GM12878 (cell line): ENCODE measurements around the gene PADI1. TPM values are rescaled to one million over a fixed set of nuclear protein-coding genes. Genes with fewer than 3 reads are reported as not detected.

Experiments
- ATAC-seq: fragments of 200-7000 bp; cut with Tn5 transposase; 3 replicates; pipeline ENCODE4 v1.9.1; 2020; ENCODE audit warnings: mild to moderate bottlenecking, moderate library complexity
- BruUV-seq: library from RNA; stranded (reverse); fragments of 400-500 nt; replicated peaks from 2 replicates; lab custom pipeline; 2021; lab: Mats Ljungman, UMichigan
- CTCF ChIA-PET: fragments of 300-600 bp; sonication (Branson Sonifier 250); formaldehyde crosslinking; extraction: SDS; loops from one replicate; lab custom pipeline; 2021; ENCODE audit warnings: inconsistent platforms; lab: Yijun Ruan, JAX
- POLR2A ChIA-PET: fragments of 350-600 bp; formaldehyde crosslinking; extraction: SDS; loops from one replicate; lab custom pipeline; 2021; ENCODE audit warnings: inconsistent platforms; lab: Charles Lee
- RAD21 ChIA-PET: fragments of 300-600 bp; sonication (Branson Sonifier 250); formaldehyde crosslinking; loops from one replicate; lab custom pipeline; 2023; ENCODE audit warnings: antibody characterized with exemption; ENCODE audit not compliant: unreplicated experiment; lab: Charles Lee
- SMC1A ChIA-PET: fragments of 300-600 bp; sonication (Branson Sonifier 250); formaldehyde crosslinking; loops from one replicate; lab custom pipeline; 2023; ENCODE audit not compliant: unreplicated experiment, uncharacterized antibody; lab: Charles Lee
- DNase-seq: peaks from one replicate; pipeline ENCODE4 v3.0.0-alpha.2; 2011; ENCODE audit warnings: low read depth, low spot score
- FAIRE-seq: peaks from 3 replicates; lab custom pipeline; 2011; peaks lifted over from hg19 to GRCh38; lab: Jason Lieb, UNC
- H2AFZ ChIP-seq: 2 replicates; pipeline ENCODE4 v1.6.0; 2011; ENCODE audit warnings: low read depth, low read length, control low read depth; ENCODE audit not compliant: control insufficient read depth
- H3K27ac ChIP-seq: 2 replicates; pipeline ENCODE4 v1.5.1; 2011; ENCODE audit warnings: control low read depth; ENCODE audit not compliant: control insufficient read depth, insufficient read depth
- H3K27me3 ChIP-seq, 2 experiments: replicated peaks in 1 of 2; 2 replicates each; pipeline versions ENCODE4 v1.6.0 to v1.6.1; 2011; ENCODE audit warnings: low read length in 1 of 2; ENCODE audit not compliant: control insufficient read depth in 2 of 2, insufficient read depth in 2 of 2
- H3K36me3 ChIP-seq, 2 experiments: 2 replicates each; pipeline ENCODE4 v1.5.1; 2011; ENCODE audit warnings: low read length in 1 of 2; ENCODE audit not compliant: control insufficient read depth in 2 of 2, insufficient read depth in 2 of 2
- H3K4me1 ChIP-seq: 2 replicates; pipeline ENCODE4 v1.6.1; 2011; ENCODE audit warnings: mild to moderate bottlenecking, low read length, moderate library complexity, mixed read lengths; ENCODE audit not compliant: control insufficient read depth, insufficient read depth
- H3K4me2 ChIP-seq: 2 replicates; pipeline ENCODE4 v1.6.0; 2011; ENCODE audit warnings: control low read depth; ENCODE audit not compliant: control insufficient read depth, insufficient read depth
- H3K4me3 ChIP-seq: fragments of 200-600 bp; sonication (generic); 2 replicates; pipeline ENCODE4 v1.5.1; 2016
- H3K79me2 ChIP-seq: 2 replicates; pipeline ENCODE4 v1.6.0; 2011; ENCODE audit warnings: low read length; ENCODE audit not compliant: control insufficient read depth, insufficient read depth
- H3K9ac ChIP-seq: 2 replicates; pipeline ENCODE4 v1.8.0; 2011; ENCODE audit warnings: low read length, control low read depth, mixed read lengths; ENCODE audit not compliant: control insufficient read depth, insufficient read depth
- H3K9me3 ChIP-seq: replicated peaks from 3 replicates; pipeline ENCODE4 v1.5.1; 2011; ENCODE audit warnings: mild to moderate bottlenecking, low read length; ENCODE audit not compliant: control insufficient read depth, insufficient read depth
- H4K20me1 ChIP-seq: 2 replicates; pipeline ENCODE4 v1.6.0; 2011; ENCODE audit not compliant: control insufficient read depth, insufficient read depth
- ASH2L ChIP-seq: fragments of 300-600, 200-600 bp; sonication (generic); IDR thresholded peaks from 2 replicates; pipeline ENCODE4 v1.6.1; 2017; ENCODE audit warnings: low read depth, mild to moderate bottlenecking, borderline replicate concordance
- ATF7 ChIP-seq: fragments of 450-650 bp; IDR thresholded peaks from 2 replicates; pipeline ENCODE4 v1.6.1; 2016; ENCODE audit warnings: low read depth, mild to moderate bottlenecking
- CHD2 ChIP-seq: IDR thresholded peaks from 2 replicates; pipeline ENCODE4 v1.6.1; 2011; ENCODE audit warnings: low read depth, low read length, improper control_type of control experiment, borderline replicate concordance
- EZH2 ChIP-seq: IDR thresholded peaks from 2 replicates; pipeline ENCODE4 v1.6.1; 2012; ENCODE audit warnings: low read depth, mild to moderate bottlenecking, control low read depth, inconsistent platforms, low read length, borderline replicate concordance; ENCODE audit not compliant: control insufficient read depth
- FOXM1 ChIP-seq: IDR thresholded peaks from 2 replicates; pipeline ENCODE4 v1.6.1; 2012; ENCODE audit warnings: low read depth, mild to moderate bottlenecking, inconsistent platforms, low read length, moderate library complexity
- IRF4 ChIP-seq: IDR thresholded peaks from 2 replicates; pipeline ENCODE4 v1.6.1; 2011; ENCODE audit warnings: low read depth, low read length
- MAX ChIP-seq: IDR thresholded peaks from 2 replicates; pipeline ENCODE4 v1.6.1; 2012; ENCODE audit warnings: low read depth, low read length, improper control_type of control experiment
- MEF2A ChIP-seq: IDR thresholded peaks from 2 replicates; pipeline ENCODE4 v1.6.1; 2011; ENCODE audit warnings: low read depth, mild to moderate bottlenecking, low read length, moderate library complexity; ENCODE audit not compliant: insufficient read depth
- PAX5 ChIP-seq: IDR thresholded peaks from 2 replicates; pipeline ENCODE4 v1.6.1; 2011; ENCODE audit warnings: low read depth, low read length, borderline replicate concordance
- SUZ12 ChIP-seq: fragments of 200-600 bp; sonication (generic); IDR thresholded peaks from one replicate; pipeline ENCODE4 v1.6.1; 2018; ENCODE audit warnings: antibody characterized with exemption, mild to moderate bottlenecking; ENCODE audit not compliant: unreplicated experiment
- TARDBP ChIP-seq: IDR thresholded peaks from 2 replicates; pipeline ENCODE4 v1.6.1; 2016; ENCODE audit warnings: borderline replicate concordance
- WGBS: methylation state at CpG from one replicate; pipeline ENCODE4 v1.1.6; 2016; ENCODE audit warnings: low lambda C conversion rate; ENCODE audit not compliant: insufficient replicate concordance, insufficient coverage; ENCODE audit errors: missing lambda C conversion rate; 5-methylcytosine and 5-hydroxymethylcytosine counted together
- in situ Hi-C: fragments of 300-500 bp; cut with MboI; formaldehyde crosslinking; loops from 9 replicates; pipeline ENCODE4 v1.14.3; 2018; ENCODE audit warnings: mixed read lengths
- intact Hi-C: fragments of 100-400 bp; cut with micrococcal nuclease; formaldehyde crosslinking; loops from one replicate; pipeline ENCODE4 v1.14.2; 2022; ENCODE audit not compliant: unreplicated experiment
- polyA plus RNA-seq, 11 experiments: library from polyadenylated mRNA; depleted of rRNA in 4 of 11; unstranded in 6 of 11; stranded (reverse) in 5 of 11; fragments of >200 nt; fragmentation: Nextera tagmentation in 4 of 11; fragmentation: Illumina TruSeq in 1 of 11; extraction: Ambion mirVana in 4 of 11; extraction: Trizol in 1 of 11; gene quantifications; 1 replicate in 1 of 11; 2 replicates in 10 of 11; pipeline versions ENCODE4 v1.2.1 to v1.2.3, GENCODE V29; 2011 to 2016; ENCODE audit warnings: inconsistent platforms in 2 of 11, missing spikeins in 2 of 11, low read depth in 1 of 11
- total RNA-seq, 4 experiments: library from RNA; depleted of rRNA in 3 of 4; stranded (reverse); fragments of >200 nt in 3 of 4; fragmentation: Illumina TruSeq in 1 of 4; extraction: Trizol in 1 of 4; gene quantifications; 2 replicates each; pipeline versions ENCODE4 v1.2.1 to v1.2.3, GENCODE V29; 2013 to 2021

PADI1 gene
- total and polyA plus RNA-seq, 10 of the 15 experiments (the other 5 are each of a cell fraction or from before 2014, with no cell fraction given), result 0.05 TPM; not detected in 9

- no peak for FAIRE-seq
- H3K79me2 ChIP-seq, result no peaks in the 10 kb centered on the region
- POLR2A ChIA-PET, result no interaction called here
Observed at GRCh38 chr1:17196496-17197185, 8.3 kb upstream of the PADI1 start.

GRCh38 chr1:17197696-17198095, 7.2 kb upstream of the PADI1 start:
- Histone ChIP-seq H3K4me3 (no peak overlapping the region), H2AFZ (no peak overlapping the region), H3K36me3 (no peaks in the 10 kb centered on the region), H3K27ac (no peak overlapping the region), H3K79me2 (no peaks in the 10 kb centered on the region), H3K4me2 (no peak overlapping the region)
- no peak for FAIRE-seq
- ChIA-PET POLR2A (no interaction called here), SMC1A (interaction anchor here (0.7 kb wide), 1 partner anchor 73 kb away, joined by 3 read pairs; no protein-coding TSS in a partner anchor)
- ATAC-seq, result no peak
- 40% methylated on average over 7 of the region's 7 CpGs for WGBS
- DNase-seq, result no peak
- in situ Hi-C loops, result no loop called here
- TF ChIP-seq ATF7 (no peak), SUZ12 (no peak), PAX5 (no peak), CHD2 (no peak), MEF2A (no peak), EZH2 (no peak), ASH2L (no peak)
- TF ChIP-seq, all 136 proteins: peak for 0
- Histone ChIP-seq H3K27me3 (no peaks in the 10 kb centered on the region), H3K9ac (no peak overlapping the region), H3K4me1 (no peaks in the 10 kb centered on the region), H4K20me1 (no peaks in the 10 kb centered on the region), H3K9me3 (no peaks in the 10 kb centered on the region)
- ChIA-PET RAD21 (no interaction called here), CTCF (no interaction called here)
- intact Hi-C loops, result no loop called here
- no TSS peak for BruUV-seq

More at GRCh38 chr1:17196496-17197185, 8.3 kb upstream of the PADI1 start:
- no peak overlapping the region for H3K4me3 ChIP-seq
- H3K36me3 ChIP-seq, result no peaks in the 10 kb centered on the region
- no TSS peak for BruUV-seq
- no peak overlapping the region for H2AFZ ChIP-seq
- no peak overlapping the region for H3K9ac ChIP-seq
- intact Hi-C loops, result no loop called here
- no peaks in the 10 kb centered on the region for H3K9me3 ChIP-seq
- H3K27me3 ChIP-seq, result no peaks in the 10 kb centered on the region; a peak in 1 of 4 replicates
- H3K27ac ChIP-seq, result no peak overlapping the region
- SMC1A ChIA-PET, result no interaction called here
- TF ChIP-seq FOXM1, result no peak
- TF ChIP-seq MAX, result no peak
- TF ChIP-seq ASH2L, result no peak
- no peak for TF ChIP-seq IRF4
- no peak for TF ChIP-seq TARDBP
- ATAC-seq (no peak), DNase-seq (no peak)
- H3K4me2 ChIP-seq, result no peak overlapping the region
- no peaks in the 10 kb centered on the region for H3K4me1 ChIP-seq
- RAD21 ChIA-PET, result interaction anchor here (0.6 to 2.7 kb wide), 2 partner anchors 11 to 190 kb away, joined by 4 to 7 read pairs; no protein-coding TSS in a partner anchor
- H4K20me1 ChIP-seq, result no peaks in the 10 kb centered on the region
- 40% methylated on average over 13 of the region's 13 CpGs for WGBS
- in situ Hi-C loops, result no loop called here
- CTCF ChIA-PET, result interaction anchor here (0.6 to 1.0 kb wide), 2 partner anchors 40 to 1695 kb away, joined by 3 read pairs; no protein-coding TSS in a partner anchor
